Activated CD4-positive, alpha-beta T cell treated with anti-CD3 and anti-CD28 coated beads, Interleukin-2, amount 50 U/mL, for 1 hour (primary cell): ENCODE results near the gene EFCAB8.
"Not testable (repeated sequence)": the region's sequence is repeated elsewhere in the genome, so short reads cannot be mapped to it uniquely, and the experiment has no call there.

Experiments
- DNase-seq: peaks from one replicate; pipeline ENCODE4 v3.0.0-alpha.2; 2020

EFCAB8 gene

DNA sequence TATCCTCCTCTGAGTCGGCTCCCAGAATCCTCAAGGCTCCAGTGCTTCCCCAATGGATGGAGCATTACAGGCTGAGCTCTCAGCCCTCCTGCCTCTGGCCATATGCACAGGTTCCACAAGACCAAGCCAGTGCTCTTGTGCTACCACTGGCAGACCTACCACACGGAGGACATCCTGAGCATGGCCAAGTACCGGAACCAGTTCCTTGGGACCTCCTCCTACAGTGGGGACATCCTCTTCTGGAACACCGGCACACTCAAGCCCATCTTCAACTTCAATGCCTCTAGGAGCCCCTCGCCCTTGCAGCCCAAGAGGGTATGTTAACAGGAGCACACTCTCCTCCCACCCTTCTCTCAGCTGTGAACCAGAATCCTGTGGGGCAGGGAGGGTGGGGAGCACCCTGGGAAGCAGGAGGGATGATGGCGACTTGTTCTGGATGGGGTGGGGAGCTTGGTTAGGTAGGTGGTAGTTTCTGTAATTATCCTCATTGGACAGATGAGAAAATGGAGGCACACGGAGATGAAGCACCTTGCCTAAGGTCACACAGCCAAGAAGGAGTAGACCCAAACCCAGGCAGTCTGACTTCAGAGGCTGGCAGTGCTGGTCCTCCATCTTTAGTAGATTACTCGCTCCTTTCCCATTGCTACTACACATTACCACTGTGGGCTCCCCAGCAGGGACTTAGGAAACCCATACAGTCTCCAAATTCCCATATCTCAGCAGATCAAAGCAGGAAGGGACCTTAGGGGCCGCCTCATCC, 58.6 kb downstream of the EFCAB8 start:
- no peak for DNase-seq

DNA sequence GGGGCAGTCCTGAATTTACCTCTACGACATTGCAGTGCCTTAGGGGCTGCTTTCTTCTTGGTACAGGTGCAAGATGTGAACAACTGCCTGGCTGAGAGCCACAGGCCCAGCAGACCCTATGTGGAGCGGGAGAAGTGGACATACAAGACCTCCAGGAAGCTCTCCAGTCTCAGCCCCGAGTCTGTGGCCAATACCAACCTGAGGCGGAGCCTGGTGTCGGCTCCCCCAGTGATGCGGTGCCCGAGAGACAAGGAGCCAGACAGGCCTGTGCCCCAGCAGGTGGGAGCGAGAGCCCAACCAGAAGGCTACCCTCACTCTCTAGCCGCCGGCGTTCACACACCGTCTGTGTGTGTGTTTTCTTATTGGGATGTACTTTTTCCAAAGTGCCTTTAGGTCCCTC, 59.6 kb downstream of the EFCAB8 start:
- no peak for DNase-seq

- no peak for DNase-seq
Observed at GRCh38 chr20:32918751-32919150, 60.0 kb downstream of the EFCAB8 start.

GRCh38 chr20:32920066-32920465, 61.3 kb downstream of the EFCAB8 start:
- DNase-seq, result no peak

GRCh38 chr20:32920530-32921298, 62.0 kb downstream of the EFCAB8 start:
- no peak for DNase-seq

DNA sequence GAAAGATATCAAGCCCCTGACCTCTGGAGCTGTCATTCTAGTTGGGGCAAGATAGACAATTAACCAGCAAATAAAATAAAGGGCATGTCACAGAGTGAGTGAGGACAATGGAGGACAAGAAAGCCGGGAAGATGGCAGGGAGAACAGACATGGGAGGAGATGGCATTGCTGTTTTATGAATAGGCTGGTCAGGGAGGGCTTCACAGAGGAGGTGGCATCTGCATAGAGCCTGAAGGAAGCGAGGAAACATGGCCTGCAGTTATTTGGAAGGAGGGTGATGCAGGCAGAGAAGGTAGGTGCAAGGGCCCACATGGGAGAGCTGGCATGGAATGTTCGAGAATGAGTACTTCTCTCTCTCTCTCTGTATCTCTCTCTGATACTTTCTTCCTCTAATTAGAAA, 63.7 kb downstream of the EFCAB8 start:
- no peak for DNase-seq

DNA sequence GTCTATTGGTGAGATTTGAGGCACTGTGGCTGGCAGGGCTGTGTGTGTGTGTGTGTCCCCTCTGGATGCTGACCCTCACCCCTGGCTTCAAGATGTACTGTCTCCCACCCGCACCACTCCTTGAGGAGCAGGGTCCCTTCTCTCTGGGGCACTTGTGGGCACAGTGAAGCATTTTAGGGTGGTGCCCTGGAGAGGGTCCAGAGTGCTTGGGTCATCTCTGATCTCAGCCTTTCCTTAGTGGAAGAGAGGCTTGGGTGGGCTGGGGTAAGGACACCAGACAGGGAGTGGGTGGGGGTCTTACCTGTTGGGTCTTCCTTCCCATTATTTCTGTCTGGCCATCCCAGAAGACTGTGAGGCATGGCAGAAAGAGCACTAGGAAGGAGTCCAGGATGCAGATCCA, 66.1 kb downstream of the EFCAB8 start:
- no peak for DNase-seq

GRCh38 chr20:32925481-32926196, 66.9 kb downstream of the EFCAB8 start:
- no peak for DNase-seq

GRCh38 chr20:32929162-32929561, 70.4 kb downstream of the EFCAB8 start:
- no peak for DNase-seq

DNA sequence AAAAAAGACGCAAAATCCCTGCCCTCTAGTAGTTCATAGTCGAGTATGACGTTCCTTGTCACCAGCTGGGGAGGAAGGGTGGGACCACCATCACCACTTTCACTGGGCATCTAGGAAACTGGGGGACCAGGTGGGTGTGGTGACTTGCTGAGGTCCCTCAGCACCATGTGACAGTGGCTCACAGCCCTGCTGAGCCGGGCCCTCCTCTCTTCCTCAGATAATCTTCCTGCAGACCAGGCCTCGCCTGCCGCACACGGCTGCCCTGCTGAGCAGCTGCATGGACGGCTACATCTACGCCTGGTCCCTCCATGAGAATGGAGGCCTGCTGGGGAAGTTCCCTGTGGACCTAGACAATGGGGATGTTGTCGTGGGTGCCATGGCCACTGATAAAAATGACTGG, 71.5 kb downstream of the EFCAB8 start:
- DNase-seq, result no peak

GRCh38 chr20:32930701-32931100, 72.0 kb downstream of the EFCAB8 start:
- no peak for DNase-seq

DNA sequence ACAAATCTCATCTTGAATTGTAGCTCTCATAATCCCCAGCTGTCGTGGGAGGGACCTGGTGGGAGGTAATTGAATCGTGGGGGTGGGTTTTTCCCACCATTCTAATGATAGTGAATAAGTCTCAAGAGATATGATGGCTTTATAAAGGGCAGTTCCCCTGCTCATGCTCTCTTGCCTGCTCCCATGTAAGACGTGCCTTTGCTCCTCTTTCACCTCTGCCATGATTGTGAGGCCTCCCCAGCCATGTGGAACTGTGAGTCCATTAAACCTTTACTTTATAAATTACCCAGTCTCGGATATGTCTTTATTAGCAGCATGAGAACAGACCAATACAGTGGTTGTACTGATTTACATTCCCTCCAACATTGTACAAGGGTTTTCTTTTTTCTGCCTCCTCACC, 75.9 kb downstream of the EFCAB8 start:
- DNase-seq, result no peak

- no peak for DNase-seq
Observed at GRCh38 chr20:32941155-32941885, 82.6 kb downstream of the EFCAB8 start.

- no peak for DNase-seq
Observed at GRCh38 chr20:32943490-32944052, 84.8 kb downstream of the EFCAB8 start.

- no peak for DNase-seq
Observed at GRCh38 chr20:32945710-32946221, 87.0 kb downstream of the EFCAB8 start.

- DNase-seq, result no peak
Observed at GRCh38 chr20:32946629-32947028, 87.9 kb downstream of the EFCAB8 start.

GRCh38 chr20:32950539-32950938, 91.8 kb downstream of the EFCAB8 start:
- not testable (repeated sequence) for DNase-seq

DNA sequence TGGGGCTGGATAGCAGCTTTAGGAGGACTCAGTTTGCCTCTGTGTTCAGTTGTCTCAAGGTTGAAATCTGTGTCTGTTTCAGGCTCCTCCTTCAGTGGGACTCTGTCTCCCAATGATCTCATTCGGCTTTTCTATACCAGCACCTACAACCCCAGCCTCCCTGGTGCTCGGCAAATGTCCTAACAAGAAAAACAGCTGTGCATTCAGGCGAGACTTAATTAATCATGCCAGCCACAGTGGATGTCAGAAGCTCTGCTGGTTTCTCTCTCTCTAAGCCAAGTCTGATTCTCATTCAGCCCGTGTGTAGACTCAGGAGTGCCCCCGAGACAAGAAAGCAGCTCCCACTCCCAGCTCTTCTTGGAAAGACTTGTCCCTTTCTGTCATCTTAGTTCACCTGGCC, 98.7 kb downstream of the EFCAB8 start:
- no peak for DNase-seq

DNA sequence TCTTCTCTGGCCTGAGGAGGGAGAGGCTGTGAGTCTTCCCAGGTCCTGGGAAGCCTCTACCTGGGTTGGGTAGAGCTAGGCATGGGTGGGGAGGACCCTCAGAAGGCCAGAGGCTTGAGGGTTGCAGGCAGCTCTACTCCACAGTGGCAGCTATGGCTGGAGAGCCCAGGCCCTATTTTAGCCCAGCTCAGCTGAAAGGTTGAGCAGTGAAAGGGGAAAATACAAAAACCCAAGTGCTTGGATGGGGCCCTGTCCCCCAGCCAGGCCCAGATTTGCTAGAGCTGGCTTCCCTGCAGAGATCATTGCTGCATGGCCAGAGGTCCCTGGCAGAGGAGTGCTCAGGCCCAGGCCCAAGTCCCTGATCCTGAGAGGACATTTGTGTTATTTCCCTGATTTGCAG, 99.9 kb downstream of the EFCAB8 start:
- DNase-seq, result no peak

DNA sequence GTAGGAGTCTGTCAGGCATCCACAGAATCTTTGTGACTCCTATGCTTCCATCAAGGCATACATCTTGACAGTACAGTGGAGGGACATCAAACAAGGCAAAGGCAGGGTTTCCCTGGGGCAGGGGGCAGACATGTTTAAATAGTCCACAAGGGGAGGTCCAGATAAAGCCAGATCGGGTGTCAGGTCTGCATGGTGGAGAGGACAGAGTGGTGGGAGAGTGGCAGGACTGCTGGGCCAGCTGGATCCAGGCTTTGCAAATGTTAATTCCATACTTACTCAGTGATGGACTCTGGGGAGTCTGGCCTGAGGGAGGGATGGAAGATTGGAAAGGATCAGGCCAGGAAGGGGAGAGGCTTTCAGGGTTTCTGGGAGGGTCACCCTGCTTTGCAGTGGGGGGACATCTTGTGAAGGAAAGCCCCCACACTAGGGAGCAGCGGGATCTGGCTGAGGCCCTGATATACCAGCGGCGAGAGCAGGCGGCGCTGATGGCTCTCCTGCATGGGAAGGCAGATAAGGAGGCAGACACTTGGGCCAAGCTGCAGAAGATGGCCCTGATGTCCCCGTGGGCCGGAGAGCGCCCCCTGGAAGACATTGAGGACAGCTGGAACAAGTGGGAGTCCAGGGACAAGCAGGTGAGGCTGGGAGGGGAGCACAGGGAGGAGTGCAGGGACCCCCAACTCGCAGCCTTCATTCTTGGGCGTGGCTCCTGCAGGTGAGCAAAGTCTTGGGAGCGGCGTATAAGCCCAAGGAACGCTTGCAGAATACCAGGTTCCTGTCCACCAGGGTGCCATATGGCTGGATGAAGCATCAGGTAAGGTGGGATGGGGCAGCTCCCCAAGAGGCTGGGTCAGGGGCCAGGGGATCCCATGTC, 100.9 kb downstream of the EFCAB8 start:
- DNase-seq, result no peak

- no peak for DNase-seq
Observed at GRCh38 chr20:32960222-32960518, 101.4 kb downstream of the EFCAB8 start.
